ENCODE measurements around the gene SCARB1. TPM values are rescaled to one million over a fixed set of nuclear protein-coding genes. Genes with fewer than 3 reads are reported as not detected.
A peak's percentile ranks its signal among the peaks of the same experiment; 100 is the strongest.
"Not testable (repeated sequence)": the region's sequence is repeated elsewhere in the genome, so short reads cannot be mapped to it uniquely, and the experiment has no call there.

SCARB1 gene, protein sequence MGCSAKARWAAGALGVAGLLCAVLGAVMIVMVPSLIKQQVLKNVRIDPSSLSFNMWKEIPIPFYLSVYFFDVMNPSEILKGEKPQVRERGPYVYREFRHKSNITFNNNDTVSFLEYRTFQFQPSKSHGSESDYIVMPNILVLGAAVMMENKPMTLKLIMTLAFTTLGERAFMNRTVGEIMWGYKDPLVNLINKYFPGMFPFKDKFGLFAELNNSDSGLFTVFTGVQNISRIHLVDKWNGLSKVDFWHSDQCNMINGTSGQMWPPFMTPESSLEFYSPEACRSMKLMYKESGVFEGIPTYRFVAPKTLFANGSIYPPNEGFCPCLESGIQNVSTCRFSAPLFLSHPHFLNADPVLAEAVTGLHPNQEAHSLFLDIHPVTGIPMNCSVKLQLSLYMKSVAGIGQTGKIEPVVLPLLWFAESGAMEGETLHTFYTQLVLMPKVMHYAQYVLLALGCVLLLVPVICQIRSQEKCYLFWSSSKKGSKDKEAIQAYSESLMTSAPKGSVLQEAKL
- 10 to 100 TPM; 24.2 to 79.4 (median 59.4) TPM for total RNA-seq

DNA sequence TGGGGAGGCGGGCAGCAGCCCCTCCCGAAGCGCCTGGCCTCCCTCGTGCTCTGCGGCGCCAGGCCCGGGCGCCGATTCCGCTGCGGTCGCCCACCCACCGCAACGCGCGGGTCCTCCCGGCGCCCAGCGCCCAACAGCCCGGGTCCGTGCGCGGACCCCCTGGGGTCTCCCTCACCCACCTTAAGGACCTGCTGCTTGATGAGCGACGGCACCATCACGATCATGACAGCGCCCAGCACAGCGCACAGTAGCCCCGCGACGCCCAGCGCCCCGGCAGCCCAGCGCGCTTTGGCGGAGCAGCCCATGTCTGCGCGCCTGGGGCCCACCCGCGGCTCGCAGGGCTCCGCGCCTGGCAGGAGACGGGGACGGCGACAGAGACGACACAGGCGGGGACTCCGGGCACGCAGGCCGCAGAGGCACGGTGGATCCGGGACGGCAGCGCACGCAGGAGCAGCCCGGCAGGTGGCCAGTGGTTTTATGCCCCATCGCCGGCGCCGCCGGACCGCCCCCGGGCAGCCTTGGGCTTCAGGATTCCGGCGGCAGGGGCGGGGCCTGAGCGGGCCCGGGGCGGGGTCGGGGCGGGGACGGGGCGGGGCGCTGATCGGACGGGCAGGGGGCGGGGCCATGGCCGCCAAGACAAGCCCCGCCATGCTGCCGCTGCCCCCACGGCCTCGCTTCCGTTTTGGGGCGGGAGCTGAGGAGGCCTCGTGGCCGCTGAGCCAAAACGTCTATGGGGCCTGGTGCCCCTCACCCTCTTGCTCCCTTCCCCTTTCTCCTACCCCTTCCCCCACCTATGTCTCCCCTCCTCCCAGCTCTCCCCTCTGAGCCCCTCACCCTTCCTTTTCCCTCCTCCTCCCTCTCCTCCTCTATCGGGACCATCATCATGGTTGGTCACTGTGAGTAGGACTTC lies at the start of gene SCARB1:
SCARB1 (minus strand) TSS at position 449 of the 910 bp plus-strand sequence; CDS start at position 305, 144 bp downstream.
- TF ChIP-seq, protein P1, sequence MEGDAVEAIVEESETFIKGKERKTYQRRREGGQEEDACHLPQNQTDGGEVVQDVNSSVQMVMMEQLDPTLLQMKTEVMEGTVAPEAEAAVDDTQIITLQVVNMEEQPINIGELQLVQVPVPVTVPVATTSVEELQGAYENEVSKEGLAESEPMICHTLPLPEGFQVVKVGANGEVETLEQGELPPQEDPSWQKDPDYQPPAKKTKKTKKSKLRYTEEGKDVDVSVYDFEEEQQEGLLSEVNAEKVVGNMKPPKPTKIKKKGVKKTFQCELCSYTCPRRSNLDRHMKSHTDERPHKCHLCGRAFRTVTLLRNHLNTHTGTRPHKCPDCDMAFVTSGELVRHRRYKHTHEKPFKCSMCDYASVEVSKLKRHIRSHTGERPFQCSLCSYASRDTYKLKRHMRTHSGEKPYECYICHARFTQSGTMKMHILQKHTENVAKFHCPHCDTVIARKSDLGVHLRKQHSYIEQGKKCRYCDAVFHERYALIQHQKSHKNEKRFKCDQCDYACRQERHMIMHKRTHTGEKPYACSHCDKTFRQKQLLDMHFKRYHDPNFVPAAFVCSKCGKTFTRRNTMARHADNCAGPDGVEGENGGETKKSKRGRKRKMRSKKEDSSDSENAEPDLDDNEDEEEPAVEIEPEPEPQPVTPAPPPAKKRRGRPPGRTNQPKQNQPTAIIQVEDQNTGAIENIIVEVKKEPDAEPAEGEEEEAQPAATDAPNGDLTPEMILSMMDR (IDR thresholded peaks at IDR 0.05): no peak
- DNase-seq (ENCODE audit: low spot score): no peak
- peak; percentile 90 for ATAC-seq (ENCODE audit: low FRiP score)

GRCh38 chr12:124912529-124913287 lies 49.0 kb upstream of the SCARB1 start:
- not testable (repeated sequence) for ATAC-seq (ENCODE audit: low FRiP score); DNase-seq (ENCODE audit: low spot score)

DNA sequence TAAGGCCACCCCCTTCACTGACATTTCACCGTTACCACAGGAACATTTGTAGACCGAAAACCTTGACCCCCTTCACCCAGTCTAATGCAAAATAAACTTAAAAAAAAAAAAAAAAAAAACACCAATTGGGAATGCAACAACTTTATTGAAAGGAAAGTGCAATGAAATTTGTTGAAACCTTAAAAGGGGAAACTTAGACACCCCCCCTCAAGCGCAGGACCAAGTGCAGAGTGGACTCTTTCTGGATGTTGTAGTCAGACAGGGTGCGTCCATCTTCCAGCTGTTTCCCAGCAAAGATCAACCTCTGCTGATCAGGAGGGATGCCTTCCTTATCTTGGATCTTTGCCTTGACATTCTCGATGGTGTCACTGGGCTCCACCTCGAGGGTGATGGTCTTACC lies 47.9 kb upstream of the SCARB1 start:
- not testable (repeated sequence) for DNase-seq (ENCODE audit: low spot score)

DNA sequence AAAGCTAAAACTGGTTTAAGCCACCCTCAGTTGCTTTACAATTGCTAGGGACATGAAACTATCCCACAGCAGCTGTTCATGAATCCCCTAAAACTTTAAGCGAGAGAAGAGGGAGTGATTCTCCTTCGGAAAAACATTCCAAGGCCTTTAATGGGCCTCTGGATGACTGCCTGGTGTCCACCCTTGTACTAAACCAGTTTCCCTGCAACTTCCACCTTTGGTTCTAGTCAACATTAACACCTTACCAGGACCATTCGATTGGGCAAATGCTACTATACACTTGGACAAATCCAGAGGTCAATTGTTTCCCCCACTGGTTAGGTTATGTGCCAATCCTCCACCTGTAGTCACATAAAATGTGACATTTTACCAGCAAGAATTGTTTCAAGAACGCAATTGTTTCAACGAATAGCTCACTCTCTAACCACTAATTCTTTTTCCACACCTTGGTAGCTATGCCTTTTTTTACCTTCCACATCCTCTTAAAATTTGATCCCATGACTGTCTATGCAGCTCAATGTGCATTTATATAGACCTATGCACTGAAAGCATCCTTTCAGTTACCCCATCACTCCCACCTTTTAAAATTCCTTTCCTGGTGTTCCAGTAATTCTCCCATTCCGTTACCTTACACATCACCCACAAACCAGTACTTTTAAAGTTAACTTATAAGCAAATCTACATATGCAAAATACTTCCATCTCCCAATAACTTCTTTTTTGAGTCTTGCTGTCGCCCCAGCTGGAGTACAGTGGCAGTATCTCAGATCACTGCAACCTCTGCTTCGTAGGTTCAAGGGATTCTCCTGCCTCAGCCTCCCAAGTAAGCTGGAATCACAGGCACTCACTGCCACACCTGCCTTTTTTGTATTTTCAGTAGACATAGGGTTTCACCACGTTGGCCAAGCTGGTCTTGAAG lies 47.2 kb upstream of the SCARB1 start:
- DNase-seq (ENCODE audit: low spot score): no peak
- TF ChIP-seq, protein P1 (IDR thresholded peaks at IDR 0.05): no peak
- ATAC-seq (ENCODE audit: low FRiP score): peak; percentile 4

More for the DNA sequence above, 47.9 kb upstream of the SCARB1 start:
- not testable (repeated sequence) for ATAC-seq (ENCODE audit: low FRiP score)

DNA sequence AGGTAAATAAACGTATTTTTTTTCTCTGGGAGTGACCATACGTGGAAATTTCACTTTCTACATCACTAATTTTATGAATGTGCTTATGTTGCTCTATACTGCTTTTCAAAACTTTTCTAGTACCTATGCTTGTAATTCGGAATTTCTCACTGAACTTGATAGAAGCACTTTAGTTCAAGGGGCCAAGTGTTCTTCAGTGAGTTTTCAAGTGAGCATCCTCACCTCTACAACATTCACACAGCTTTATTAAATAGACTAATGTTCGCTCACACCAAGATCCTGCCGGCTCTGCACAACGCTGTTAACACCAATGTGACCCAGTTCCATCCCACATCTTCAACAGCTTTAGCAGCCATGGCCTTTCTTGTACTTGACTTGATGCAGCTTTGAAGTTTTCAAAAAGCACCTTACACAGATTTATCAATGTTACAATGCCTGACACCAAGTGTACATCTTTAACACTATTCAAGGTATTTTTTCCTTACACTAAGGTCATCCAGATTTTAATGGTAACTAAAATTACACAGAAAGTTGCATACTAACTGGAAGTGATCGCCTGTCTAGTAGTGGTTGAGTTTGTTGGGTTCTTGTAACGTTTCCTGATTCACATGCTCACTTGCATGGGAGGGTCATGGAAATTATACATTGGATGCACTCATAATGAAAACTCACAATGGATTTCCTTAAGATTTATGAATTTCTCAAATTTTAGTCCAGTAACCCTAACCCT lies 46.3 kb upstream of the SCARB1 start:
- TF ChIP-seq, protein P1 (IDR thresholded peaks at IDR 0.05): no peak
- ATAC-seq (ENCODE audit: low FRiP score): peak; percentile 6
- no peak for DNase-seq (ENCODE audit: low spot score)

DNA sequence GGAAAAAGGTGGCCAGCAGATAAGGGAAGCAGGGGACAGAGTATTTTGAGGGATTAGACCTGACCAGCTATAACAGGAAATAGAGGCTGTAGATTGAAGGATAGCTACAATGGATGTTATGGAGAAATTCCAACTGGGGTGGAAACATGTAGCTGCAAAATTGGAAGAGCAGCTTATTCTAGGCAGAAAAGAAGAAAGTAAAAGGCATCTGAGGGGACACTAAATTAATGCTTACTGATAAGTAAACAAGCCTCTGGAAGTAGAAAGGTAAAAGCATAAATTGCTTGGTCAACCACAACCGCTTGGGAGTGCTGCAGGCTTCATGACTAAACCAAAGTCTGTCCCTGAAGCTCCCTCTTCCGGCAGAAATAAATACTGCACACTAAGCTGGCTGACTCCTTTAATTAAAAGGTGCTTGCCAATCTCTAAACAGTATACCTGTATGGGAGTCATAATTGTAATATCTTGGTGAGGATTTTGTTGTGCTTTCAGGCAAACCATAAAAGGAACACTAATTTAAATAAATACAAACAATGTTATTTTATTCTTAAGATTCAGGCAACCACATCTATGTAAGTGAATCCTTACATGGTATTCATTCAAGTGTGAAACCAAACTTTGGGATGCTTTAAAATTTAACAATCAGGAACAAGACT lies 43.1 kb upstream of the SCARB1 start:
- DNase-seq (ENCODE audit: low spot score) (peak; percentile 80), ATAC-seq (ENCODE audit: low FRiP score) (peak; percentile 49)
- TF ChIP-seq, protein P1 (IDR thresholded peaks at IDR 0.05): peak in 2 of 3 donors; percentile 83 to 95
